K562 (cell line): ENCODE results near the gene TTC38. TPM values are rescaled to one million over a fixed set of nuclear protein-coding genes. Genes with fewer than 3 reads are reported as not detected.

Experiments
- ATAC-seq: fragments of 200-7000 bp; cut with Tn5 transposase; 3 replicates; pipeline ENCODE4 v1.9.1; 2020; ENCODE audit warnings: moderate library complexity
- BruUV-seq: library from RNA; stranded (reverse); fragments of 400-500 nt; replicated peaks from 2 replicates; lab custom pipeline; 2021; lab: Mats Ljungman, UMichigan
- CTCF ChIA-PET: fragments of 300-600 bp; formaldehyde crosslinking; extraction: SDS; loops from one replicate; lab custom pipeline; 2021; ENCODE audit warnings: low intra/inter-chr PET ratio; lab: Yijun Ruan, JAX
- POLR2A ChIA-PET: fragments of 300-600, 350-650 bp; sonication (Branson Sonifier 250); formaldehyde crosslinking; extraction: SDS; loops from one replicate; lab custom pipeline; 2021; ENCODE audit warnings: antibody characterized with exemption, inconsistent platforms; lab: Yijun Ruan, JAX
- DNase-seq, 4 experiments: peaks; one replicate each; pipeline versions ENCODE4 v3.0.0 to v3.0.0-alpha.2; 2011 to 2018; ENCODE audit warnings: low spot score in 3 of 4, mixed read lengths in 3 of 4; ENCODE audit errors: extremely low read depth in 1 of 4
- FAIRE-seq: peaks from 2 replicates; lab custom pipeline; 2011; peaks lifted over from hg19 to GRCh38; lab: Jason Lieb, UNC
- H2AFZ ChIP-seq: 2 replicates; pipeline ENCODE4 v1.6.0; 2011; ENCODE audit warnings: low read depth, low read length, control low read depth, inconsistent platforms
- H3K27ac ChIP-seq: fragments of 200-600 bp; 3 replicates; pipeline ENCODE4 v1.8.0; 2011; ENCODE audit warnings: low read depth, mild to moderate bottlenecking, control low read depth, inconsistent platforms, low read length, moderate library complexity, mixed read lengths; ENCODE audit errors: extremely low read depth
- H3K27me3 ChIP-seq, 2 experiments: fragments of 300-600 bp in 1 of 2; 2 replicates in 1 of 2; 3 replicates in 1 of 2; pipeline versions ENCODE4 v1.6.0 to v1.8.0; 2011; ENCODE audit warnings: inconsistent platforms in 2 of 2, low read length in 2 of 2, mild to moderate bottlenecking in 1 of 2, mixed read lengths in 1 of 2, moderate library complexity in 1 of 2; ENCODE audit not compliant: control insufficient read depth in 2 of 2, insufficient read depth in 2 of 2
- H3K36me3 ChIP-seq: fragments of 300-600 bp; 3 replicates; pipeline ENCODE4 v1.8.0; 2011; ENCODE audit warnings: mild to moderate bottlenecking, low read length, inconsistent platforms; ENCODE audit not compliant: control insufficient read depth, insufficient read depth
- H3K4me1 ChIP-seq, 2 experiments: fragments of 200-600 bp in 1 of 2; replicated peaks in 1 of 2; 2 replicates in 1 of 2; 3 replicates in 1 of 2; pipeline versions ENCODE4 v1.5.1 to v1.8.0; 2011; ENCODE audit warnings: inconsistent platforms in 2 of 2, low read length in 2 of 2, mild to moderate bottlenecking in 1 of 2, mixed read lengths in 1 of 2, moderate library complexity in 1 of 2; ENCODE audit not compliant: control insufficient read depth in 2 of 2, insufficient read depth in 2 of 2
- H3K4me2 ChIP-seq: 2 replicates; pipeline ENCODE4 v1.6.1; 2011; ENCODE audit warnings: low read length, control low read depth, inconsistent platforms, mixed read lengths; ENCODE audit not compliant: insufficient read depth
- H3K4me3 ChIP-seq: fragments of 200-600 bp; sonication (generic), shearing (Covaris generic); 2 replicates; pipeline ENCODE4 v1.5.1; 2016; ENCODE audit warnings: control low read depth, inconsistent platforms
- H3K79me2 ChIP-seq: fragments of 200-600 bp; 3 replicates; pipeline ENCODE4 v1.8.0; 2011; ENCODE audit warnings: low read length, inconsistent platforms; ENCODE audit not compliant: control insufficient read depth, insufficient read depth
- H3K9ac ChIP-seq, 2 experiments: 2 replicates each; pipeline versions ENCODE4 v1.6.0 to v1.6.1; 2011; ENCODE audit warnings: low read depth in 2 of 2, low read length in 2 of 2, control low read depth in 1 of 2, inconsistent platforms in 1 of 2, mild to moderate bottlenecking in 1 of 2, mixed read lengths in 1 of 2; ENCODE audit not compliant: insufficient read depth in 1 of 2
- H3K9me1 ChIP-seq: one replicate; pipeline ENCODE4 v1.6.0; 2011; ENCODE audit warnings: inconsistent platforms, mild to moderate bottlenecking, low read length, moderate library complexity; ENCODE audit not compliant: control insufficient read depth, insufficient read depth
- H3K9me3 ChIP-seq: replicated peaks from 2 replicates; pipeline ENCODE4 v1.5.1; 2011; ENCODE audit warnings: low read depth, low read length, inconsistent platforms; ENCODE audit not compliant: control insufficient read depth, insufficient read depth
- H4K20me1 ChIP-seq: replicated peaks from 2 replicates; pipeline ENCODE4 v1.6.1; 2011; ENCODE audit warnings: low read length, inconsistent platforms, mixed read lengths; ENCODE audit not compliant: control insufficient read depth, insufficient read depth
- CTBP1 ChIP-seq: fragments of 450-650 bp; IDR thresholded peaks from 2 replicates; pipeline ENCODE4 v1.6.1; 2016; ENCODE audit warnings: borderline replicate concordance
- RAD21 ChIP-seq, 2 experiments: fragments of 250-450 bp in 1 of 2; fragments of 450-650 bp in 1 of 2; sonication (Bioruptor Pico) in 1 of 2; formaldehyde crosslinking in 1 of 2; IDR thresholded peaks in 1 of 2; conservative IDR thresholded peaks in 1 of 2; 2 replicates each; pipeline versions ENCODE4 v1.4.0 to v1.8.0; 2020 to 2022; ENCODE audit warnings: mild to moderate bottlenecking in 2 of 2, moderate library complexity in 1 of 2
- RNF2 ChIP-seq: sonication (generic); IDR thresholded peaks from 2 replicates; pipeline ENCODE4 v1.6.1; 2016
- SRSF9 ChIP-seq: fragments of 200-400 bp; formaldehyde crosslinking; IDR thresholded peaks from 2 replicates; pipeline ENCODE4 v1.6.1; 2017; ENCODE audit warnings: low read depth, low read length, borderline replicate concordance
- WGBS: fragments of 100-300 bp; shearing (Covaris generic); methylation state at CpG from one replicate; pipeline ENCODE4 v1.1.6; 2016; ENCODE audit warnings: low coverage, mixed read lengths; ENCODE audit not compliant: insufficient coverage; ENCODE audit errors: missing lambda C conversion rate; 5-methylcytosine and 5-hydroxymethylcytosine counted together
- in situ Hi-C: fragments of 300-500 bp; cut with MboI; formaldehyde crosslinking; loops from 4 replicates; pipeline ENCODE4 v1.15.0; 2018; ENCODE audit warnings: inconsistent platforms, mixed read lengths
- intact Hi-C: fragments of 100-400 bp; cut with micrococcal nuclease; formaldehyde crosslinking; loops from 2 replicates; pipeline ENCODE4 v1.14.2; 2022
- polyA plus RNA-seq, 8 experiments: library from polyadenylated mRNA; depleted of rRNA in 4 of 8; stranded (reverse) in 5 of 8; unstranded in 3 of 8; fragments of >200 nt; fragmentation: Nextera tagmentation in 2 of 8; fragmentation: Illumina TruSeq in 1 of 8; extraction: Ambion mirVana in 2 of 8; extraction: Trizol in 1 of 8; gene quantifications; 2 replicates each; pipeline versions ENCODE4 v1.2.1 to v1.2.3, GENCODE V29; 2011 to 2014; ENCODE audit warnings: inconsistent platforms in 1 of 8, missing spikeins in 1 of 8
- total RNA-seq, 7 experiments: library from RNA; depleted of rRNA in 6 of 7; stranded (reverse); fragments of >200 nt in 6 of 7; fragmentation: Illumina TruSeq in 2 of 7; extraction: Trizol in 2 of 7; gene quantifications; 2 replicates each; pipeline versions ENCODE4 v1.2.1 to v1.2.3, GENCODE V29; 2011 to 2021; ENCODE audit warnings: low replicate concordance in 1 of 7
- TF ChIP-seq, protein P1 (sequence below): sonication (generic); formaldehyde crosslinking; IDR thresholded peaks from 2 replicates; pipeline ENCODE4 v1.8.0; 2022; ENCODE audit warnings: mild to moderate bottlenecking, low read depth, missing genetic modification reagents
- TF ChIP-seq, protein P2 (sequence below): fragments of 250-450 bp; sonication (Bioruptor Pico); IDR thresholded peaks from 2 replicates; pipeline ENCODE4 v1.5.0; 2020; ENCODE audit warnings: mild to moderate bottlenecking

The TTC38 gene
- total and polyA plus RNA-seq, 9 of the 15 experiments (the other 6 are each of a cell fraction or from before 2014, with no cell fraction given) = 0.84 to 28.4 (median 18.1) TPM

GRCh38 chr22:46230262-46230901, 37.4 kb upstream of the TTC38 start:
- CTCF ChIA-PET = no interaction called here
- no peaks in the 10 kb centered on the region for H4K20me1 ChIP-seq
- DNase-seq (no peak), FAIRE-seq (no peak), ATAC-seq (no peak)
- POLR2A ChIA-PET = interaction anchor here (0.6 kb wide), 1 partner anchor 293 kb away, joined by 3 read pairs; no protein-coding TSS in a partner anchor
- H3K36me3 ChIP-seq = no peaks in the 10 kb centered on the region
- H3K27ac ChIP-seq = no peak overlapping the region
- H3K4me2 ChIP-seq = no peak overlapping the region
- intact Hi-C loops = no loop called here
- 66% methylated on average over 13 of the region's 13 CpGs for WGBS
- no TSS peak for BruUV-seq
- no peaks in the 10 kb centered on the region for H3K9me1 ChIP-seq
- H3K4me3 ChIP-seq = no peak overlapping the region
- H3K9me3 ChIP-seq = no peaks in the 10 kb centered on the region
- in situ Hi-C loops = no loop called here
- H3K4me1 ChIP-seq = peaks cover 9 to 13% of the 10 kb centered on the region in 2 experiments; a peak in 4 of 5 replicates
- no peak overlapping the region for H3K9ac ChIP-seq
- no peak overlapping the region for H2AFZ ChIP-seq
- no peaks in the 10 kb centered on the region for H3K79me2 ChIP-seq
- TF ChIP-seq RAD21 (CRISPR knock-in tag; conservative IDR thresholded peaks at IDR 0.05 in 1 of 2, IDR thresholded peaks at IDR 0.05 in 1 of 2) = no peak
- no peak for TF ChIP-seq SRSF9
- TF ChIP-seq, protein P1, sequence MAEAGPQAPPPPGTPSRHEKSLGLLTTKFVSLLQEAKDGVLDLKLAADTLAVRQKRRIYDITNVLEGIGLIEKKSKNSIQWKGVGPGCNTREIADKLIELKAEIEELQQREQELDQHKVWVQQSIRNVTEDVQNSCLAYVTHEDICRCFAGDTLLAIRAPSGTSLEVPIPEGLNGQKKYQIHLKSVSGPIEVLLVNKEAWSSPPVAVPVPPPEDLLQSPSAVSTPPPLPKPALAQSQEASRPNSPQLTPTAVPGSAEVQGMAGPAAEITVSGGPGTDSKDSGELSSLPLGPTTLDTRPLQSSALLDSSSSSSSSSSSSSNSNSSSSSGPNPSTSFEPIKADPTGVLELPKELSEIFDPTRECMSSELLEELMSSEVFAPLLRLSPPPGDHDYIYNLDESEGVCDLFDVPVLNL (CRISPR knock-in tag) = no peak
- TF ChIP-seq, protein P2, sequence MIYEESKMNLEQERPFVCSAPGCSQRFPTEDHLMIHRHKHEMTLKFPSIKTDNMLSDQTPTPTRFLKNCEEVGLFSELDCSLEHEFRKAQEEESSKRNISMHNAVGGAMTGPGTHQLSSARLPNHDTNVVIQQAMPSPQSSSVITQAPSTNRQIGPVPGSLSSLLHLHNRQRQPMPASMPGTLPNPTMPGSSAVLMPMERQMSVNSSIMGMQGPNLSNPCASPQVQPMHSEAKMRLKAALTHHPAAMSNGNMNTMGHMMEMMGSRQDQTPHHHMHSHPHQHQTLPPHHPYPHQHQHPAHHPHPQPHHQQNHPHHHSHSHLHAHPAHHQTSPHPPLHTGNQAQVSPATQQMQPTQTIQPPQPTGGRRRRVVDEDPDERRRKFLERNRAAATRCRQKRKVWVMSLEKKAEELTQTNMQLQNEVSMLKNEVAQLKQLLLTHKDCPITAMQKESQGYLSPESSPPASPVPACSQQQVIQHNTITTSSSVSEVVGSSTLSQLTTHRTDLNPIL (CRISPR knock-in tag) = no peak
- TF ChIP-seq RNF2 = no peak
- no peak for TF ChIP-seq CTBP1
- H3K27me3 ChIP-seq = no peaks in the 10 kb centered on the region
